H4 (cell line): ENCODE data around the gene TMC1. TPM values are rescaled to one million over a fixed set of nuclear protein-coding genes. Genes with fewer than 3 reads are reported as not detected.
A peak's percentile ranks its signal among the peaks of the same experiment; 100 is the strongest.
"Not testable (repeated sequence)": the region's sequence is repeated elsewhere in the genome, so short reads cannot be mapped to it uniquely, and the experiment has no call there.

Source experiments
- DNase-seq: peaks from one replicate; pipeline ENCODE4 v3.0.0-alpha.2; 2015; ENCODE audit warnings: low spot score
- total RNA-seq: library from RNA; depleted of rRNA; stranded (reverse); fragments of >200 nt; shearing (Covaris generic); gene quantifications from 2 replicates; pipeline ENCODE4 v1.2.3, GENCODE V29; 2014

TMC1 gene
- total RNA-seq, 1 experiment from 2014 or later, result not detected

DNA sequence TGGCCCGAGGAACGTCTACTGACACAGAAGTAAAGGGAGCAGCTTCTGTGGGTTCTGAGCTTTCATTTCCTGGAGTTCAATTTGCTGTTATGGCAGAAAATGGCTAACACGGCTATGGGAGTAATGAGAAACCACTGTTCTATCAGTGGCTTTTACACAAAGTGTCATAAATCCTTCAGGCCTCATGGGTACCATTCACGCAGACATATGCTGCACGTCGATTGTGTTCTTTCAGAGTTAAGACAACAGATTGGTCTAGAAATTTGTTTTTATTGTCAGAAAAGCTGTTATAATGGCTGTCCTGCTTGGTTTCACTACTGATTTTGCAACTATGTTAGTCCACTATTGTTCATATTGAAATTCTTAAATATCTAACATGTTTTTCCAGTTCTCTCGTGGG lies 296.0 kb downstream of the TMC1 start:
- no peak for DNase-seq

DNA sequence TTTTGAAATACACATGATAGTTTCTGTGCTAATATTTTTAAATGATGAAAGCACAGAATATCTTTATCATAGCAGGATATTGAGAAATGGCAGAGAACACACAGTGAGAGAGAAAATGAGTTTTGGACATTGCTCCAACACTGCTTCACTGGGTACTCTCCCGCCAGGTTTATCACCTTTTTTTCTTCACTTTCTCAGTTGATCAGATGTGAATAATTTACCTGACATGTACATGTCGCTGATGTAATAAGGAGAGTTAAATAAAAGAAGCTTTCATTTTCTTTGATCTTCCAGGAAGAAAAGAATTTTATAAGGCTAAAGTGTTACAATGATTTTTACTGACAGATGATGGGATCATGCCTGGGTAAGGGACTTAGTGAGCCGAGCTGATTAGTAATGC lies 297.0 kb downstream of the TMC1 start:
- DNase-seq, result no peak

DNA sequence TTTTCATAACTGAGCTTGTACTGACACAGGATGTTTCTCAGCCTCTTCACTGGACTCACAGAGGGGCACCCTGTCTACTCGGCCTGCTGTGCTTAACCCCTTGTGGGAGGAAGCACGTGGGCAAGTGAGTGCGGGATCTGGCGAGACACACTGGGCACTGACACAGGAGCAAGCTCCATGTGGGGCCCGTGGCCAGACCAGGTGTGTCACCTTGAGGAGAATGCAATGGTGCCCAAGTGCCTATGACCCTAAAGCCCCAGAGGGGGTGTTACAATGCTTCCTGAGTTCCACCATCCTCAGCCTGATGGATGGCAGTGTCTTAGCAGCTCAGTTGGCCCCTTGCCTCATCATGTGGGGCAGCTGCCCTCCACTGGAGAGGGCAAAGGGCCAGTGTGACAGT lies 302.6 kb downstream of the TMC1 start:
- DNase-seq, result no peak

DNA sequence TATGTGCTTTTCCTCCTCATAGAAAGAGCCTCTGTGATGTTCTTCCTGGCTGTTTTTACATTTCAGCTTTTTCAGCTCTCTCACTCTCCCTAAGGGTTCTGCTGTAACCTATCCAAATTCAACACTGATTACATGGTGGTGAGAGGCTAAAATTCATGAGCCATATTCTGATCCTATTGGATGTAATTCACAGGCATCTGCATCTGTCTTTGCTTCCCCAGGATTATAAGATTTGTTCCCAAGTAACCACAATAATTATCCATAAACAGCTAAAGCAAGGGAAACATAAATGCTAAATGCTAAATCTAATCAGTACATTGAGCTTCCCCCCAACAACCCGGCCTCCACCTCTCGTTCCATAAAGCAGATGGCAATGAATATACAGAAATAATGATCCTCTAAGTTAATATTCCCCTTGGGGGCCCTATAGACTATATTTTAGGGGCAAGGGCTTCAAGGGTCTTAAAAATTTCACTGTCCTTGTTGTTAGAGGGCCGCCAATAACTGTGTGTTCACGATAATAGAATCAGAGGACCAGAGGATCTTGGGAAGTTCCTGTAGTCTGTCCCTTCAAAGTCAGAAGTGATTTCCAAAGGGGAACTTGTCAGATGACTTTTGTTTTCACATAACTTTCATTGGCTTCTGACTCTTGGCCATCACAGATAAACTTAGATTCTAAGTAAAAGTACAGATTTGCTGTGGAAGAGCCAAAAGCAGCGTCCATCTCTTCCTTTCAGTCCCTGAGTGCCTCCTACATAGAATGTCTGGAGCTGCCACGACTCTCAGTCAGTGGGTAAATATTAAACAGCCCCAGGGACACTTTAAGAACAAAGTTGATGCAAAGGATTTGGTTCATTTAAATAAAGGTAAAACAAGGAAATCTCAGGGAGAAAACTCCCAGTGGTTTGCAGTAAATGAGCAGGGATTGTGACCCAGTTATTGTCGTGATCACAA lies 305.9 kb downstream of the TMC1 start:
- DNase-seq, result no peak

DNA sequence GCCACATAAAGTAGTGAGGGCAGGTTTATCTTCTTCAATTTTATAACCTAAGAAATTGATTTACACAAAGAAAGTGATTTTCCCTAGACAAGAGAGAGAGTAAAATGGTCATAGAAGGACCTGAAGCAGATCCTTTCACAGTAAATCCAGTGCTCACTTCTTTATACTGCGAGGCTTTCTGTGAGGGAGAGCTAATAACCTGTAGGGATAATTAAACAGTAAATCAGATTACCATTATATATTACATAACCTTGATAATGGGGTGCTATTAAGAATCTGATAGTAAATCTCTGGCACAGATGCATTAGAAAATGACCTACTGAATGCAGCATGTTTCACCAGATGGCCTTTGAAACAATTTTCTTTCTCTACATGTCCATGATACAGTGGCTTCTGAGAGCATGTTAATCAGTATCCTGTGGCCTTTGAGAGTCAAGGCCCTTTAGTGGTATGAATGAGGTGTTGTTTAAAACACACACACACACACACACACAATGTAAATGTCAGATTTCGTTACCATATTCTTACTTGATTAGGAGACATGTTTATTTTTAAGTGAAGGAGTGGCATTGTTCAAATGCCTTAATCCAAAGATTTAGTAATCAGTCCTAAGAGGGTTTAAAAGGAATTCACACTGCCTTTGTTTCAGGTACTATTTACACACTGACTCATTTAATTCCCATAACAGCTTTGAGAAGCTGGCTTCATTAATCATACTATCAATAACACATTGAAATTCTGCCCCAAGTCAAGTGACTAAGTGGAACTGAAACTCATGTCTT lies 306.7 kb downstream of the TMC1 start:
- DNase-seq, result peak; percentile 31

DNA sequence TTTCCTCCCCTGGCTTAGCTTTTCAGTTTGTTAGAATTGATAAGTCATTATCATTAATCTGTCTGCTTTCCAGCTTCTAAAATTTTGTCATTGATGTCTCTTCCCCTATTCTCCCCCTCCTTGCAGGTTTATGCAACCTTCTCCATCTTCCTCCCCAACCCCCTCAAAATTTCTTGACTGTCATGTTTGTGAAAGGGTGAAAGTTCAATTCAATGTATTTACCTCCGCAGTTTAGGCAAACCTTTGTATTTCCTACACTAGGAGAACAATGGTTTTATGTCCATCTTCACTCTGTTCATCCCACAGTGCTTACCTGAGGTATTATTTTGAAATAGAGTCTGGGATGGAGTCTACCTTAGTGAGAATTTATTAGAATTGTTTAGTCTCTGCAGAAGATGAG lies 313.6 kb downstream of the TMC1 start:
- no peak for DNase-seq

DNA sequence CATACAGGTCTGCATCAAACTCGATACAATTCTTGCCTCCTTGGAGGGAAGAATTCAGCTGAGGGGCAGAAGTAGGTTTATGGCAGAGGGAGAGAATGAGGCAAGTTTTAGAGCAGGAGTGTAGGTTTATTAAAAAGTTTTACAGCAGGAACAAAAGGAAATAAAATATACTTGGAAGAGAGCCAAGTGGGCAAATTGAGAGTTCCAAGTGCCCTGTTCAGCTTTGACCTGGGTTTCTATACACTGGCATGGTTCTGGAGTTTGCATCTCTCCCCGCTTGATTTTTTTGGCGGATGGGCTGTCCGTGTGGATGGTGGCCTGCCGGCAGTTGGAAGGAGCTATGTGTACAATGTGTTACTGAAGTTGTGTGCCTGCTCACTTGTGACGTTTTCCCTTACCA lies 315.4 kb downstream of the TMC1 start:
- DNase-seq, result no peak

DNA sequence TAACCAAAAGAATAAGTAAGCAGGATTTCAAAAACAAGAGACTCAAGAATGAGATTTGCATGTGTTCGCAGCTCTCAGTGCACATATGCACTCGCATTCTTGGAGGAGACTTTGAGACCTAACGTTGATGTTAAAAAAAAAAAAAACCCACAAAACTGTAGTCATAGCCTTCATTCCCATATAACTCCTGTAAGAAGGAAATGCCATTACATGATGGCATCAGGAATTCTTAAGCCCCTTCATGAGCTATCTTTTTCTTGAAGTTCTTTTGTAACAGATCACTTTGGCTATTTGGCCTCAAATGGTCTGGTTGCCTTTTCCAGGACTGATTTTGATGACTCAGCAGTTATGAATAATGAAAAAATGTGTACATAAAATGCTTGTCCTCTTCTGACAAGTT lies 317.7 kb downstream of the TMC1 start:
- no peak for DNase-seq

DNA sequence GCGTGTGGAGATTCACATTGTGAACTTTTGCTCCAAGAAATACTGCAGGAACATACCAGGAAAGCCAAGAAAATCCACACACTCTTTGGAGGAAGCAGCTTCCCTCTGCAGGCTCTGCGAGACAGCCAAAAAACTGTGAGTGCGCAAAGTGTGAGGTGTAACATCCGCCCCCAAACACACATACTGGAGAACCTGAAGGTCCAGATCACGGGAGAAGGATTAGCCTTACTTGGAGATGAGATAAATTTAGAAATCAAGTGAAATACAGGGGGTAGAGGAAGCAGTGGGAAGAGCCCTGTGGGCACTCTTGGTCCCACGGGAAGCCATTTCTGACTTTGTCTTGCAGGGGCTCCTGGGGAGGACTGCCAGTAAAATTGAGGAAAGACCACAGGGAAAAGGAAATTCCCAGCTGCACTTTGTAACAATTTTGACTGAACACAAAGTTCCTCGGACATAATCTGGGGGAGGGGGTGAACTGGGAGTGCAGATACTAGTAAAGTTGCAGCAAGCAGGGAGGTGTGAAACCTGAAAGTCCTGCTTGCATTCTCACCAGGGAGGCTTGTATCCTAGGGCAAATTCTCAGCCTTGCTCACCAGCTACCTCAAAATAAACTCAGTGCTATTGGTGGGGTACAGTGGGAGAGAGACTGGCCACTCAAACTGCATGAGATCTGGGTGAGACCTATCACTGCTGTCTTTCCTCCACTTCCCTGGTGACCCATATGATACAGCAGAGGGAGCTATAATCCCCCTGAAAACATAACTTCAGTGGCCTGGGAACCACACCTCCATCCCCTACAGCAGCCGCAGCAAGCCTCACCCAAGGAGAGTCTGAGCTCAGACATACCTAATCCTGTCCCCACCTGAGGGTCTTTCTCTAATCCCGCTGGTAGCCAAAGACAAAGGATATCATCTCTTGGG lies 322.4 kb downstream of the TMC1 start:
- no peak for DNase-seq

DNA sequence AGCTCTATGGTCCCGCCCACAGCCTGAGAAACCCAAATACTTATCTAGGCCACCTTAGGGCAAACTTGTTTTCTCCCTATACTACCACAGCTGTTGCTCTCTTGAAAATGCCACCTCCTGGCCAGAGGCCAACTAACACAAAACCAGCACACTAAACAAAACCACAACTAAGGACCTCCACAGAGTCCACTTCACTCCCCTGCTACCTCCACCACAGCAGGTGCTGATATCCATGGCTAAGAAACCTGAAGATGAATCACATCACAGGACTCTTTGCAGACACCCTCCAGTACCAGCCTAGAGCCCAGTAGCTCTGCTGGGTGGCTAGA lies 323.0 kb downstream of the TMC1 start:
- DNase-seq, result no peak

DNA sequence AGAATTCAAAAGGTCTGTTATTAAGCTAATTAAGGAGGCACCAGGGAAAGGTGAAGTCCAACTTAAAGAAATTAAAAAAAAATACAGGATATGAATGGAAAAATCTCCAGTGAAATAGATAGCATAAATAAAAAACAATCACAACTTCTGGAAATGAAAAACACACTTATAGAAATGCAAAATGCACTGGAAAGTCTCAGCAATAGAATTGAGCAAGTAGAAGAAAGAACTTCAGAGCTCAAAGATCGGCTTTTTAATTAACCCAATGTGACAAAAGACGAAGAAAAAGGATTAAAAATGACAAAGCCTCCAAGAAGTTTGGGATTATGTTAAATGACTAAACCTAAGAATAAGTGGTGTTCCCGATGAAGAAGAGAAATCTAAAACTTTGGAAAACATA lies 323.6 kb downstream of the TMC1 start:
- not testable (repeated sequence) for DNase-seq

DNA sequence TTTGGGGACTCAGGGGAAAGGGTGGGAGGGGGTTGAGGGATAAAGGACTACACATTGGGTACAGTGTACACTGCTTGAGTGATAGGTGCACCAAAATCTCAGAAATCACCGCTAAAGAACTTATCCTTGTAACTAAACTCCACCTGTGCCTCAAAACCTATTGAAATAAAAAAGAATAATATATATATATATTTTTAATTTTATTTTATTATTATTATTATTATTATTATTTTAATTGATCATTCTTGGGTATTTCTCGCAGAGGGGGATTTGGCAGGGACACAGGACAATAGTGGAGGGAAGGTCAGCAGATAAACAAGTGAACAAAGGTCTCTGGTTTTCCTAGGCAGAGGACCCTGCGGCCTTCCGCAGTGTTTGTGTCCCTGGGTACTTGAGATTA lies 328.8 kb downstream of the TMC1 start:
- DNase-seq, result not testable (repeated sequence)

DNA sequence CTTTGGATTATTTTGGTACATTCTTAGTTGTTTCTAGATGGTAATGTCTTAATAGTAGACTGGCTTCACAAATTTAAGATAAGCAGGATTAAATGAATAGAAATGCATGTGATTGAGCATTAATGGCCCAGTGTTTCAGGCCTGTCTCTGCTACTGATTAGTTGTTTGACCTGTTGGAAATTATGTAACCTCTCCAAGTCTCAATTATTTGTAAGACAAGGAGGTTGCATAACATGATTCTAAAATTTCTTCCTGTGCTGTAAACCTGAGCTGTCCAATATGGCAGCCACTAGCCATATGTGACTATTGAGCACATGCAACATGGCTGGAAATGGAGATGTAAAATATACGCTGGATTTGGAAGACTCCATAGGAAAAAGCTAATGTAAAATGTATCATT lies 333.9 kb downstream of the TMC1 start:
- DNase-seq, result no peak

DNA sequence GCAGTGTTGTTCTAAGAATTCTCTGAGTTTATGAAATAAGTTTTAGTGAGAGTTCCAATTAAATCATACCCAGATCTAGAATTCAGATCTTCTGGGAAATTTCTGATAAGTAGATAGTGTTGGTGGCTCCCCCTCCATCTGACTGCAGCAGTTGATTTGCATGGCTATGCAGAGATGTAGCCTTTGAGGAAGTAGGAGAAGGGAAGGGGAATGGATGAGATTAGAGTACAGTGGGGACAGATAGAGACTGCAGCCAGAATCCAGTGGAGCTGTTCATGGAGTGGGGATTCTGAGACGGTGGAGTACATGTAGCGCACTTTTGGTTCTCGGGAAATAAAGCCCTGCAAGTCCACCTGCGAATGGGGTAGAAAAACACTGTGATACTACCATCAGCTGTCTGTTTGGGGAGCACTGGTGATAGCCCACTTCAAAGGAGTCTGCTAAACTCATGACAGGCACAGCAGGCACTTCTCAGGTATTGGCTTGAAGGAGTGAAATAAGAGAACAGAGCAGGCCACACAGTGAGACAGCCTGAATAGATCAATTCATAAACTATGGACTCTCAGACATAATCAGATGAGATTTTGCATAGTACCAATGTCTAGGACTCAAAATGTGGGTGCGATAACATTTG lies 334.6 kb downstream of the TMC1 start:
- no peak for DNase-seq

DNA sequence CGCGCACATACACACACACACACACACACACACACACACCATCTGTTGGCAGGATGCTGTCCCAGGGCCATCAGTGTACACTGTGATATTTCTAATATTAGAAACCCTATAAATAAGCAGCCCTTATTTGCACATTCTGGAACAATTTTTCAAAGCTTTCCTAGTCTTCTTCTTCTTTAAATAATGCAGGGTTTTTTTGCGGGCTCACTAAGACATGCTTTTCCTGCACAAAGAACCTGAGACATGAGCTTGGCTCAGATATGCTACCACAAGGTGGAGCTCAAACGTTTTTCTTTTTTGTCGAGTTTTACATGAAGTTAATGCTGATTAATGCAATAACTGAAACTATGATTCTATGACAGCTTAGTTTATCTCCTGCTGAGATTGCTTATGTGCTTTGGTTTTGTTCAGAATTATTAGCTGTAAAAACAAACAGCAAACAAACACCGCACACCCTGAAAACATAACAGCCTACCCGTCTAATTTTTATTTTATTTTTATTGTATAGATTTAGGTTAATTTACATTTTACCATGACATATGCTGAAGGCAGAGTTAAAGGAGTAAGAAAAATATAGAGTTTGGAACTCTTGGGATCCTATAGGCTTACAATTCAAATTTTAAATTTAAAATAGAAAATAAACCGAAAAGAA lies 335.7 kb downstream of the TMC1 start:
- DNase-seq, result peak; percentile 60

DNA sequence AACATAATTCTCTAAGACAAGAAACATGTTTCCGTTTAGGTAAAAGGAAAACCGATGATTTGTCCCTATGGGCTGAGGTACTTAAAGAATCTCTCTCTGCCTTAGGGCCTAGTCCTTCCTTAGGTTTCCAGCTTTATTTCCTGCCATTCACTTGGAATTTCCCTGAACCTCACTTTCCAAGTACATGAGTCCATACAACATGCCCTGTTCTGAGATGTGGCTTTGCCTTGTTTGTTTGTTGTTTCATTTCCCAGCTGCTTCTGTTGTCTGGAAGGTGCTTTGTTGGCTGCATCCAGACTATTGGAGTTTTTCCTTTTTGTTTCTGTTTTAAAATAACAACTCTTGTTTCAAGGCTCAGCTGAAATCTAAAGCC lies 336.2 kb downstream of the TMC1 start:
- DNase-seq, result no peak

DNA sequence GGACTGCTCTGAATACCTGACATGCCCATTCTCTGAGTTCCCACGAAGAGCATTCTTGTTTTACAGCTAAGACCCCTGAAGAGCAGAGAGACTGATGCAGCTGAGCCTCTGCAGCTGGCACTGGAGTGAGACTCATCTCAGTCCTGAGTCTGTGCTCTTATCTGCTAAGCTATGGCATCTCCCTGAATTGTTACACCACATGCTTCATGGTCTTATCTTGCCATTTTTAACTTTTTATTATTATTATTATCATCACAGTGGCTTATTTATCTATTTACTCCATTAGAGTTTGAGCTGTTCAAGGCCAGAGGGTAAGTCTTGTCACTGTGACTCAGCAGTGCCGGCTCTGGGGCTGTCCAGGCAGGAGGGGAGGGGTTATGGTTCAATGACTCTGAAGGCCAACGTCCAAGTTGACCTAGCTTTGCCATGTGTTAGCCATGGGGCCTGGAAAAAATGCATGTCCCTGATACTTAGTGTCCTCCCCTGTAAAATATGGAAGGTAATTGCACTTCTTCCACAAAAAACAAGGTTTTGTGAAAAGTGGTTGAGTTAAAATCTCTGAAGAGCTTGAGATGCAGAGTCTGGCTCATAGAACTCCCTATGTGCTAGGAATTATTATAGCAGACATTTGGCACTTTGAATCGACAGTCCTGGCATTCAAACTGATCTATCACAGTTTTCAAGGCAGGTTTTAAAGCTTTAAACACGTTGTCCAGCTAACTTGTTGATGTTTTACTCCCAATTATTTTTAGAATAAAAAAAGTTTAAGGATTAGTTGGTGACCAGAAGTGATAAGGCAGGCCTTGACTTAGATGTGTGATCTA lies 336.9 kb downstream of the TMC1 start:
- peak; percentile 29 for DNase-seq

DNA sequence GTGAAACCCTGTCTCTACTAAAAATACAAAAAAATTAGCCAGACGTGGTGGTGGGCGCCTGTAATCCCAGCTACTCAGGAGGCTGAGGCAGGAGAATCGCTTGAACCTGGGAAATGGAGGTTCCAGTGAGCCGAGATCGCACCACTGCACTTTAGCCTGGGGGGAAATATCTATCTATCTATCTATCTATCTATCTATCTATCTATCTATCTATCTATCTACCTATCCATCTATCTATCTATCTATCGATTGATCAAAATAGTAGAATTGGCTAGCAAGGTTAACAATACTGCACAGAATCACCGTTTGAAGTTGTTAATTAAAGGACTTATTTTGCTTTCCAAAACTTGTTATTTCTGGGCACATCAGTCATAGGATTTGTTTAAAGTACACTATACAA lies 341.4 kb downstream of the TMC1 start:
- not testable (repeated sequence) for DNase-seq

DNA sequence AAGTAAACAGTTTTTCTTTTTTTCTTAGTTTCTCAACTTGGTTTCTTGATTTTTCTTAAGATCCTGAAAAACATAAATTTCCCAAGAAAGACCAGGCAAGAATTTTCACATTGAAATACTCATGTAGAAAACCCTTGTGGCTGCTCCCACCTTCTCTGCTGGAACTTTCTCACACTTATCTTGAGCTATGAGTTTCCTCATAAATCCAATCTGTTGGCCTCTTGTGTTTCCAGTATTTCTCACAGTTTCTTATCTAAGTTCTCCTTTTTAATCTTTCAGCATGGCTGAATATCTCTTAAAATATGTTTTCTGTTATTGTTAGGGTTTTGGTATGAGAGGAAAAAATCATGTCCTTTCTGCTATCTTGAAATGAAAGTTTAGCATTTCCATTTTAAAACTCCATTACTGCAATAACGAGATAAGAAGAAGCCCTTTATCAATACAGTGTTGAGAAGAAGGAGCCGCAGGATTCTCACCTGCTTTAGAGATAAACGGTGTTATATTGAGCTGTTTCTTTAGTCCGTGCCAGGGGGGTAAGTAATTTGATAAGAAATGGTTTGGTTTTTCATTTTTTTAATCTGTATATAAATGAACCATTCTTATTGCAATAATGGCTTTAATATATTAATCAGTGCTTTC lies 342.2 kb downstream of the TMC1 start:
- DNase-seq, result no peak

DNA sequence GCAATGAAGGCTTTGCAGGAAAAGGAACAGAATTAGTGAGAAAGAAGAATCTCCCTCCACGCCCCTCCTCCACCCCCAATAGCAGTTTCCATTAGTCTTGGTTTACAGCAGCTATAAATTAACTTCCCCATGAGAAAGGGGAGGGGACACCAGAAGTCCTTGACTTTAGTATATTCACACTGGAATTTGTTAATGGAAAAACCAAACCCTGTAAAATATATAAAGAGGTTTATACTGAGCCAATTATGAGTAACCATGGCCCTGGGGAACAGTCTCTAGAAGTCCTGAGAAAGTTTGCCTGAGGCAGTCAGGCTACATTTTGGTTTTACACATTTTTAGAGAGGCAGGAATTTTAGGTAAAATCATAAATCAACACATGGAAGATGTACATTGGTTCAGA lies 342.9 kb downstream of the TMC1 start:
- no peak for DNase-seq
